ENCODE data around the gene CATSPER1. TPM values are rescaled to one million over a fixed set of nuclear protein-coding genes. Genes with fewer than 3 reads are reported as not detected.

Gene CATSPER1
- total and polyA plus RNA-seq, 12 donors, result 0.17 to 1.1 TPM; not detected in 10

DNA sequence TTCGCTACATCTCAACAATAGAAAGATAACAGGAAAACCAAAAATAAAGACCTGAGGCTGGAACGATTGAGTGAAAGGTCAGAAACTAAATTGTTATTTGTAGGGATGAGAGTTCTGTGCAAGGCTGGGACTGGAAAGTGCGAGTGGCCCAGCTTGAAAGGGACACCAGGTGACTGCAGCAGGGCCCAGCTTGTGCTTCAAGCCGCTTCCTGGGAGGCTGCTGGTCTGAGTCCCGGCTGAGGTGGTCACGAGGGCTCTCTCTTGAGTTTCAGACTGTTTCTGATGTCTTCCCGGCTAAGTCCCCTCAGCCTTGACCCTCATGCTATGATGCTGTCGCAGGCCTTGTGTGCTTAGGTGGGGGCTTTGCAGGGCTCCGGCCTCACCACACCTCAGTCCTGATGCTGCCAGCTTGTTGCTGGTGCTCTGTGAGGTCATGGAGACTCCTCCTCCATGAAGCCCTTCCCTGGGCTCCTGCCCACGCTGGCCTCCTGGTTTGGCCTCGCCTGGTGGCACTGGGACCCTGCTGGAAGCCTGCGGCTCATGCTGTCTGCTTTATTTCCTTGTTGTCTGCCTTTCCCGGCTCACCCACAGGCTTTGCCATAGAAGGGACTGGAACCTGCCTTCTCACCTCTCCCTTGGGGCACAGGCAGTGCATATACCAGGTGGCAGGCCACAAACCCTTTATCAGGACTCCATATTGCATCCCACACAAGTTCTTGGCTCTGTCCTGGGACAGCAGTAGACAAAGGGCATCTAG is 20.0 kb downstream of the CATSPER1 start:
- intact Hi-C loops (cut with DNase I), result no loop called here
- no peak for DNase-seq
- WGBS, 2 donors, result 83 to 85% methylated on average over 13 of the region's 13 CpGs
- H3K27ac ChIP-seq, result no peak overlapping the region
- ATAC-seq, result no peak
- H3K4me1 ChIP-seq, result peaks cover 4 to 26% (median 11%) of the 10 kb centered on the region in 9 donors
- peaks cover 0 to 35% (median 12%) of the 10 kb centered on the region in 9 donors for H3K36me3 ChIP-seq
- peaks cover 0 to 13% (median under 1%) of the 10 kb centered on the region in 7 donors for H3K27me3 ChIP-seq
- H3K4me3 ChIP-seq, result no peak overlapping the region
- TF ChIP-seq, protein P1, sequence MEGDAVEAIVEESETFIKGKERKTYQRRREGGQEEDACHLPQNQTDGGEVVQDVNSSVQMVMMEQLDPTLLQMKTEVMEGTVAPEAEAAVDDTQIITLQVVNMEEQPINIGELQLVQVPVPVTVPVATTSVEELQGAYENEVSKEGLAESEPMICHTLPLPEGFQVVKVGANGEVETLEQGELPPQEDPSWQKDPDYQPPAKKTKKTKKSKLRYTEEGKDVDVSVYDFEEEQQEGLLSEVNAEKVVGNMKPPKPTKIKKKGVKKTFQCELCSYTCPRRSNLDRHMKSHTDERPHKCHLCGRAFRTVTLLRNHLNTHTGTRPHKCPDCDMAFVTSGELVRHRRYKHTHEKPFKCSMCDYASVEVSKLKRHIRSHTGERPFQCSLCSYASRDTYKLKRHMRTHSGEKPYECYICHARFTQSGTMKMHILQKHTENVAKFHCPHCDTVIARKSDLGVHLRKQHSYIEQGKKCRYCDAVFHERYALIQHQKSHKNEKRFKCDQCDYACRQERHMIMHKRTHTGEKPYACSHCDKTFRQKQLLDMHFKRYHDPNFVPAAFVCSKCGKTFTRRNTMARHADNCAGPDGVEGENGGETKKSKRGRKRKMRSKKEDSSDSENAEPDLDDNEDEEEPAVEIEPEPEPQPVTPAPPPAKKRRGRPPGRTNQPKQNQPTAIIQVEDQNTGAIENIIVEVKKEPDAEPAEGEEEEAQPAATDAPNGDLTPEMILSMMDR (IDR thresholded peaks at IDR 0.05), result no peak
- H3K9me3 ChIP-seq, result no peaks in the 10 kb centered on the region

DNA sequence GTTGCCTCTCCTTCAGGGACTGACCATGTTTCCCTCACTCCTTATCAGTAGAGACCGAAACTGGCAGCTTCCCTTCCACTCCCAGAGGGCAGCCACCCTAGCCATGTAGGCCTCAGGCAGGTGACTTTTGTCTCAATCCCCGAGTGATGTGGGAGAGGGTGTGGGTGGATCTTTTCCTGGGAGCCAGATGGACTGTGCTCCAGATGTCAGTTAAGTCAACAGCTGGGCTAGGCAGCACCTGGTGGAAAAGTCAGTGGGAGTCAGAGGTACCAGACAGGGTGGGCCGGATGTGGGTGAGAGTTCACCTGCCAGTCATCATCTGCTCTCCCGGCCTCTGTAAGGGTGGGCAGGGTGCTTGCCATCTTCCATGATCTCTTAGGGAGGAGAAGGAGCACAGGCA is 22.1 kb downstream of the CATSPER1 start:
- intact Hi-C loops (cut with DNase I), result loop anchor here in 3 of 10 donors (5.0 kb wide), 1 partner anchor 42 kb away; the partner anchor contains the start of gene SART1 (in 3 of the 3)
- ATAC-seq (no peak), DNase-seq (no peak)
- TF ChIP-seq, protein P1 (IDR thresholded peaks at IDR 0.05), result no peak
- Histone ChIP-seq H3K27ac (no peak overlapping the region), H3K27me3 (no peaks in the 10 kb centered on the region), H3K4me1 (peaks cover 10 to 47% (median 24%) of the 10 kb centered on the region in 9 donors), H3K36me3 (peaks cover 0 to 48% (median 22%) of the 10 kb centered on the region in 9 donors), H3K4me3 (no peak overlapping the region), H3K9me3 (no peaks in the 10 kb centered on the region)
- WGBS, 2 donors, result 72 to 77% methylated on average over 4 of the region's 4 CpGs

DNA sequence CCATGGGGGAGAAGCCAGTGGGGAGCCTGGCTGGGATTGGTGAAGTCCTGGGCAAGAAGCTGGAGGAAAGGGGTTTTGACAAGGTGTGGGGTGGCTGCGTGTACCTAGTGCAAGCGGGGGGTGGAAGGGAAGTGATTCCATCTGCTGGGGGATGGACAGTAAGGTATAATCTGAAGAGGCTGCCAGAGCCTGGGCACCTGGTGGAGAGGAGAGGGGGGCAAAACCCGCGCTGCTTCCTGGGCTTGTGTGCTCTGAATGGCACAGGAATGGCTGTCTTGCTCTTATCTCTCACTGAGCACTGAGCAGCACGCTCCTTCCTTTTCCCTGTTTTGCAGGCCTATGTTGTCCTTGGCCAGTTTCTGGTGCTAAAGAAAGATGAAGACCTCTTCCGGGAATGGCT is 23.0 kb downstream of the CATSPER1 start:
- intact Hi-C loops (cut with DNase I), result loop anchor here in 3 of 10 donors (2.0 to 5.0 kb wide), 2 partner anchors 41 to 50 kb away; partner anchors contain the start of genes SART1 (in 3 of the 3) and SF3B2 (in 1 of the 3)
- DNase-seq, result no peak
- no peak for ATAC-seq
- Histone ChIP-seq H3K27ac (peak overlapping the region in 9 of 10 donors; percentile 87 to 98 (median 95)), H3K4me3 (peak overlapping the region in 9 of 10 donors; percentile 73 to 99 (median 91)), H3K36me3 (peaks cover 0 to 57% (median 30%) of the 10 kb centered on the region in 9 donors), H3K27me3 (no peaks in the 10 kb centered on the region), H3K4me1 (peaks cover 10 to 48% (median 24%) of the 10 kb centered on the region in 9 donors), H3K9me3 (no peaks in the 10 kb centered on the region)
- TF ChIP-seq, protein P1 (IDR thresholded peaks at IDR 0.05), result no peak
- WGBS, 2 donors, result 68 to 72% methylated on average over 6 of the region's 6 CpGs

DNA sequence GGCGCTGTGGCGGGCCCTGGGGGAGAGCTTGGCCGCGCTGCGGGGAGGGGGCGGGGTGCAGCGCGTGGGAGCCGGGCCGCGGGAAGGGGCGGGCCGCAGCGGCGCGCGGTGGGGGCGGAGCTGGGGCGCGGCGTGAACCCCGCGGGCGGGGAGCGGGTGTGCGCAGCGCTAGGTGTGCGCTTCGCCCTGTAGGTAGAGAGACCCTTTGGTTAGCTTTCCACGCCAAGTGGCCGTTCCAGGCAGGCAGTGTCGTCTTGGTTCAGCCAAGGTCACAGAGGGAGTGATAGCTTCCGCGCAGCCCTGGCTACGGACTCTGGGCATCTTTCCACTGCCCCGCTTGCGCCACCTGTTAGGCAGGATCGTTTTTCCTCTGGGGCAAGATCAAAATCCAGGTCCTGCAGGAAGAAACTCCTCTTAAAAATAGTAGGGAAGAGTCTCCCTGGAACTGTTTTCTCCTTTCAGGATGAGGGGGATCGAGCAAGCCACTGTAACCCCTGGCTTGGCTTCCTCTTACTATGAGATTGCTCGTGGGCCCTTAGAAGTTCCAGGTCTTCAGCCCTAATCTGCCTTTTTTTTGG is 23.5 kb downstream of the CATSPER1 start:
- H3K9me3 ChIP-seq, result no peaks in the 10 kb centered on the region
- TF ChIP-seq, protein P1 (IDR thresholded peaks at IDR 0.05), result peak in 5 of 9 donors; percentile 11 to 48 (median 43)
- H3K4me1 ChIP-seq, result peaks cover 10 to 47% (median 24%) of the 10 kb centered on the region in 9 donors
- peaks cover 0 to 63% (median 33%) of the 10 kb centered on the region in 9 donors for H3K36me3 ChIP-seq
- WGBS, 2 donors, result 0% methylated on average over 38 to 40 of the region's 40 CpGs
- H3K27me3 ChIP-seq, result no peaks in the 10 kb centered on the region
- H3K4me3 ChIP-seq, result peak overlapping the region; percentile 73 to 99 (median 92)
- peak overlapping the region; percentile 84 to 98 (median 95) for H3K27ac ChIP-seq
- intact Hi-C loops (cut with DNase I), result loop anchor here in 3 of 10 donors (2.0 to 5.0 kb wide), 2 partner anchors 40 to 50 kb away; partner anchors contain the start of genes SART1 (in 3 of the 3) and SF3B2 (in 1 of the 3)
- ATAC-seq (peak; percentile 76 to 87 (median 82)), DNase-seq (peak in 1 of 2 donors; percentile 48)

Measured in heart right ventricle (tissue), 16 donors.